ENCODE results near the gene GAB2.

The GAB2 gene

GRCh38 chr11:78248903-78249302 lies 168.7 kb downstream of the GAB2 start:
- Histone ChIP-seq H3K27me3 (ENCODE audit: insufficient read depth, insufficient read length) (no peaks in the 10 kb centered on the region), H3K4me1 (ENCODE audit: insufficient read depth, insufficient read length) (no peaks in the 10 kb centered on the region), H3K36me3 (ENCODE audit: insufficient read depth, insufficient read length, low read length) (peaks cover 3% of the 10 kb centered on the region), H3K9me3 (ENCODE audit: insufficient read depth, low read length) (no peaks in the 10 kb centered on the region), H3K4me3 (ENCODE audit: insufficient read length, low read depth) (no peak overlapping the region), H3K9ac (ENCODE audit: insufficient read length, low read depth) (no peak overlapping the region)
- no peak for TF ChIP-seq YY1 (IDR thresholded peaks at IDR 0.05; ENCODE audit: insufficient read depth, insufficient read length)
- no peak for TF ChIP-seq SUZ12 (IDR thresholded peaks at IDR 0.05; ENCODE audit: extremely low read depth, insufficient read depth, insufficient read length)
- TF ChIP-seq ZNF274 (IDR thresholded peaks at IDR 0.05; ENCODE audit: low read depth, low read length) = no peak
- no peak for DNase-seq (ENCODE audit: low read depth, low spot score)

GRCh38 chr11:78248191-78248590 lies 169.4 kb downstream of the GAB2 start:
- H3K4me1 ChIP-seq (ENCODE audit: insufficient read depth, insufficient read length) = no peaks in the 10 kb centered on the region
- peaks cover 3% of the 10 kb centered on the region for H3K36me3 ChIP-seq (ENCODE audit: insufficient read depth, insufficient read length, low read length)
- no peak overlapping the region for H3K9ac ChIP-seq (ENCODE audit: insufficient read length, low read depth)
- no peaks in the 10 kb centered on the region for H3K9me3 ChIP-seq (ENCODE audit: insufficient read depth, low read length)
- H3K27me3 ChIP-seq (ENCODE audit: insufficient read depth, insufficient read length) = no peaks in the 10 kb centered on the region
- no peak for TF ChIP-seq YY1 (IDR thresholded peaks at IDR 0.05; ENCODE audit: insufficient read depth, insufficient read length)
- TF ChIP-seq SUZ12 (IDR thresholded peaks at IDR 0.05; ENCODE audit: extremely low read depth, insufficient read depth, insufficient read length) = no peak
- no peak for TF ChIP-seq ZNF274 (IDR thresholded peaks at IDR 0.05; ENCODE audit: low read depth, low read length)
- no peak overlapping the region for H3K4me3 ChIP-seq (ENCODE audit: insufficient read length, low read depth)
- DNase-seq (ENCODE audit: low read depth, low spot score) = no peak

GRCh38 chr11:78244546-78245255 lies 172.9 kb downstream of the GAB2 start:
- TF ChIP-seq SUZ12 (IDR thresholded peaks at IDR 0.05; ENCODE audit: extremely low read depth, insufficient read depth, insufficient read length) (no peak), ZNF274 (IDR thresholded peaks at IDR 0.05; ENCODE audit: low read depth, low read length) (no peak), YY1 (IDR thresholded peaks at IDR 0.05; ENCODE audit: insufficient read depth, insufficient read length) (no peak)
- Histone ChIP-seq H3K27me3 (ENCODE audit: insufficient read depth, insufficient read length) (no peaks in the 10 kb centered on the region), H3K36me3 (ENCODE audit: insufficient read depth, insufficient read length, low read length) (no peaks in the 10 kb centered on the region), H3K9ac (ENCODE audit: insufficient read length, low read depth) (no peak overlapping the region), H3K4me3 (ENCODE audit: insufficient read length, low read depth) (no peak overlapping the region), H3K4me1 (ENCODE audit: insufficient read depth, insufficient read length) (no peaks in the 10 kb centered on the region), H3K9me3 (ENCODE audit: insufficient read depth, low read length) (no peaks in the 10 kb centered on the region)
- DNase-seq (ENCODE audit: low read depth, low spot score) = no peak

- DNase-seq (ENCODE audit: low read depth, low spot score) = no peak
- Histone ChIP-seq H3K4me1 (ENCODE audit: insufficient read depth, insufficient read length) (no peaks in the 10 kb centered on the region), H3K4me3 (ENCODE audit: insufficient read length, low read depth) (no peak overlapping the region), H3K9ac (ENCODE audit: insufficient read length, low read depth) (no peak overlapping the region), H3K9me3 (ENCODE audit: insufficient read depth, low read length) (no peaks in the 10 kb centered on the region), H3K27me3 (ENCODE audit: insufficient read depth, insufficient read length) (no peaks in the 10 kb centered on the region), H3K36me3 (ENCODE audit: insufficient read depth, insufficient read length, low read length) (no peaks in the 10 kb centered on the region)
- no peak for TF ChIP-seq YY1 (IDR thresholded peaks at IDR 0.05; ENCODE audit: insufficient read depth, insufficient read length)
- TF ChIP-seq SUZ12 (IDR thresholded peaks at IDR 0.05; ENCODE audit: extremely low read depth, insufficient read depth, insufficient read length) = no peak
- TF ChIP-seq ZNF274 (IDR thresholded peaks at IDR 0.05; ENCODE audit: low read depth, low read length) = no peak
Observed at GRCh38 chr11:78244080-78244479, 173.5 kb downstream of the GAB2 start.

- TF ChIP-seq ZNF274 (IDR thresholded peaks at IDR 0.05; ENCODE audit: low read depth, low read length) (no peak), SUZ12 (IDR thresholded peaks at IDR 0.05; ENCODE audit: extremely low read depth, insufficient read depth, insufficient read length) (no peak), YY1 (IDR thresholded peaks at IDR 0.05; ENCODE audit: insufficient read depth, insufficient read length) (no peak)
- H3K4me1 ChIP-seq (ENCODE audit: insufficient read depth, insufficient read length) = no peaks in the 10 kb centered on the region
- DNase-seq (ENCODE audit: low read depth, low spot score) = no peak
- no peaks in the 10 kb centered on the region for H3K27me3 ChIP-seq (ENCODE audit: insufficient read depth, insufficient read length)
- H3K36me3 ChIP-seq (ENCODE audit: insufficient read depth, insufficient read length, low read length) = no peaks in the 10 kb centered on the region
- H3K9ac ChIP-seq (ENCODE audit: insufficient read length, low read depth) = no peak overlapping the region
- H3K9me3 ChIP-seq (ENCODE audit: insufficient read depth, low read length) = no peaks in the 10 kb centered on the region
- H3K4me3 ChIP-seq (ENCODE audit: insufficient read length, low read depth) = no peak overlapping the region
Observed at GRCh38 chr11:78241475-78241874, 176.1 kb downstream of the GAB2 start.

- Histone ChIP-seq H3K36me3 (ENCODE audit: insufficient read depth, insufficient read length, low read length) (no peaks in the 10 kb centered on the region), H3K9ac (ENCODE audit: insufficient read length, low read depth) (no peak overlapping the region), H3K27me3 (ENCODE audit: insufficient read depth, insufficient read length) (no peaks in the 10 kb centered on the region), H3K4me3 (ENCODE audit: insufficient read length, low read depth) (no peak overlapping the region), H3K9me3 (ENCODE audit: insufficient read depth, low read length) (no peaks in the 10 kb centered on the region), H3K4me1 (ENCODE audit: insufficient read depth, insufficient read length) (no peaks in the 10 kb centered on the region)
- no peak for DNase-seq (ENCODE audit: low read depth, low spot score)
- no peak for TF ChIP-seq ZNF274 (IDR thresholded peaks at IDR 0.05; ENCODE audit: low read depth, low read length)
Observed at GRCh38 chr11:78239781-78240180, 177.8 kb downstream of the GAB2 start.

- Histone ChIP-seq H3K36me3 (ENCODE audit: insufficient read depth, insufficient read length, low read length) (no peaks in the 10 kb centered on the region), H3K9ac (ENCODE audit: insufficient read length, low read depth) (no peak overlapping the region), H3K27me3 (ENCODE audit: insufficient read depth, insufficient read length) (no peaks in the 10 kb centered on the region), H3K4me3 (ENCODE audit: insufficient read length, low read depth) (no peak overlapping the region), H3K4me1 (ENCODE audit: insufficient read depth, insufficient read length) (no peaks in the 10 kb centered on the region), H3K9me3 (ENCODE audit: insufficient read depth, low read length) (no peaks in the 10 kb centered on the region)
- no peak for TF ChIP-seq ZNF274 (IDR thresholded peaks at IDR 0.05; ENCODE audit: low read depth, low read length)
- no peak for TF ChIP-seq SUZ12 (IDR thresholded peaks at IDR 0.05; ENCODE audit: extremely low read depth, insufficient read depth, insufficient read length)
- TF ChIP-seq YY1 (IDR thresholded peaks at IDR 0.05; ENCODE audit: insufficient read depth, insufficient read length) = no peak
- DNase-seq (ENCODE audit: low read depth, low spot score) = no peak
Observed at GRCh38 chr11:78237293-78238046, 180.2 kb downstream of the GAB2 start.

Measured in NT2/D1 (cell line).